Measurements from ENCODE around the gene PI4KB. TPM values are rescaled to one million over a fixed set of nuclear protein-coding genes. Genes with fewer than 3 reads are reported as not detected.

PI4KB gene
- total and polyA plus RNA-seq, 9 of the 15 experiments (the other 6 are each of a cell fraction or from before 2014, with no cell fraction given), result 3.1 to 65.4 (median 45.1) TPM

GRCh38 chr1:151311011-151311410 lies 16.2 kb downstream of the PI4KB start (continued):
- TF ChIP-seq FOXM1 (IDR thresholded peaks at IDR 0.05; ENCODE audit: low read depth), result no peak
- TF ChIP-seq FOXM1 (CRISPR knock-in tag; IDR thresholded peaks at IDR 0.05; ENCODE audit: low read depth), result no peak
- TF ChIP-seq TAF9B (IDR thresholded peaks at IDR 0.05; ENCODE audit: partially characterized antibody), result no peak
- TF ChIP-seq HOXB6 (CRISPR knock-in tag; IDR thresholded peaks at IDR 0.05; ENCODE audit: borderline replicate concordance), result no peak

- peak; percentile 47; the same call in 1 of the 2 replicates for TF ChIP-seq NFIC (IDR thresholded peaks at IDR 0.05)
- no peak for TF ChIP-seq IRF1 (CRISPR knock-in tag; IDR thresholded peaks at IDR 0.05; ENCODE audit: borderline replicate concordance)
- Histone ChIP-seq H3K9ac (ENCODE audit: insufficient read depth in 1 of 2, low read depth in 2 of 2, low read length in 2 of 2) (peak overlapping the region; percentile 17 to 61; a peak in 3 of 4 replicates), H4K20me1 (replicated peaks; ENCODE audit: control insufficient read depth, insufficient read depth, low read length) (peaks cover 7% of the 10 kb centered on the region; the same call in 1 of the 2 replicates), H3K36me3 (ENCODE audit: control insufficient read depth, insufficient read depth, low read length) (peaks cover 97% of the 10 kb centered on the region), H3K79me2 (ENCODE audit: control insufficient read depth, insufficient read depth, low read length) (peaks cover 25% of the 10 kb centered on the region), H2AFZ (ENCODE audit: low read depth, low read length) (no peak overlapping the region), H3K27ac (ENCODE audit: extremely low read depth, low read depth, low read length) (peak overlapping the region; percentile 11; the same call in 1 of the 3 replicates), H3K9me3 (replicated peaks; ENCODE audit: control insufficient read depth, insufficient read depth, low read depth, low read length) (no peaks in the 10 kb centered on the region), H3K4me1 (replicated peaks in 1 of 2; ENCODE audit: control insufficient read depth in 2 of 2, insufficient read depth in 2 of 2, low read length in 2 of 2) (peaks cover 12 to 45% of the 10 kb centered on the region in 2 experiments; a peak in 4 of 5 replicates), H3K4me3 (no peak overlapping the region), H3K9me1 (ENCODE audit: control insufficient read depth, insufficient read depth, low read length) (peaks cover 3% of the 10 kb centered on the region), H3K27me3 (ENCODE audit: control insufficient read depth in 2 of 2, insufficient read depth in 2 of 2, low read length in 2 of 2) (no peaks in the 10 kb centered on the region), H3K4me2 (ENCODE audit: insufficient read depth, low read length) (no peak overlapping the region)
- in situ Hi-C loops (cut with MboI) (no loop called here), intact Hi-C loops (cut with micrococcal nuclease) (no loop called here)
- FAIRE-seq (no peak), DNase-seq (ENCODE audit: extremely low read depth in 1 of 4, low spot score in 3 of 4) (no peak), ATAC-seq (no peak)
- CTCF ChIA-PET (ENCODE audit: low intra/inter-chr PET ratio), result no interaction called here
- no TSS peak for BruUV-seq (replicated peaks)
- POLR2A ChIA-PET, result interaction anchor here (0.7 to 13.7 kb wide), 8 partner anchors 9 to 30 kb away, joined by 3 to 156 read pairs (median 4); partner anchors contain the start of genes PI4KB and ZNF687
- WGBS (ENCODE audit: insufficient coverage, low coverage, missing lambda C conversion rate), result 78% methylated on average over 7 of the region's 7 CpGs
Measured at GRCh38 chr1:151309811-151310323, 17.3 kb downstream of the PI4KB start.
